ENCODE measurements around the gene TBC1D8. TPM values are rescaled to one million over a fixed set of nuclear protein-coding genes. Genes with fewer than 3 reads are reported as not detected.
A peak's percentile ranks its signal among the peaks of the same experiment; 100 is the strongest.

The TBC1D8 gene
- total RNA-seq, 4 donors from 2014 or later = 19.5 to 46.9 (median 24.8) TPM

DNA sequence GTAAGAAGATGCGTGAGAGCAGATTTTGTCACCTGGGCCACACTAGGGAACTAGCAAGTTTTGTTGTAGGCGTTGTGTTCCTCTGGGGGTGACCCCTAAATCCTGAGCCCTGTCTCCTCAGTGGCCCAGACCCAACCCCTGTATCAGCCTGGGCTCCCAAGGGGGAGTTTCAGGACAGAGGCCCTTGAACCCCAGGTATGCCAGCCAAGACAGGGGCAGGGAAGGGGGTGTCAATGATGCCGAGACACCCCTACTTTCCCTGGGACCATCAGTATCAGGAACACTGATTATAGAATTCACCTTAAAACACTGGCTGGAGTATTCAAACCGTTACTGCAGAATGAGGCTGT lies 188.2 kb downstream of the TBC1D8 start:
- Histone ChIP-seq H3K9me3 (no peaks in the 10 kb centered on the region), H3K4me1 (peaks cover 0 to 19% (median 10%) of the 10 kb centered on the region in 3 donors), H3K36me3 (peaks cover 0 to 40% (median 0%) of the 10 kb centered on the region in 3 donors), H3K27ac (no peak overlapping the region), H3K4me3 (no peak overlapping the region), H3K27me3 (no peaks in the 10 kb centered on the region)
- intact Hi-C loops (cut with DNase I) = no loop called here
- DNase-seq = no peak
- WGBS, 2 donors = 73 to 92% methylated on average over 2 to 3 of the region's 4 CpGs
- TF ChIP-seq, protein P1, sequence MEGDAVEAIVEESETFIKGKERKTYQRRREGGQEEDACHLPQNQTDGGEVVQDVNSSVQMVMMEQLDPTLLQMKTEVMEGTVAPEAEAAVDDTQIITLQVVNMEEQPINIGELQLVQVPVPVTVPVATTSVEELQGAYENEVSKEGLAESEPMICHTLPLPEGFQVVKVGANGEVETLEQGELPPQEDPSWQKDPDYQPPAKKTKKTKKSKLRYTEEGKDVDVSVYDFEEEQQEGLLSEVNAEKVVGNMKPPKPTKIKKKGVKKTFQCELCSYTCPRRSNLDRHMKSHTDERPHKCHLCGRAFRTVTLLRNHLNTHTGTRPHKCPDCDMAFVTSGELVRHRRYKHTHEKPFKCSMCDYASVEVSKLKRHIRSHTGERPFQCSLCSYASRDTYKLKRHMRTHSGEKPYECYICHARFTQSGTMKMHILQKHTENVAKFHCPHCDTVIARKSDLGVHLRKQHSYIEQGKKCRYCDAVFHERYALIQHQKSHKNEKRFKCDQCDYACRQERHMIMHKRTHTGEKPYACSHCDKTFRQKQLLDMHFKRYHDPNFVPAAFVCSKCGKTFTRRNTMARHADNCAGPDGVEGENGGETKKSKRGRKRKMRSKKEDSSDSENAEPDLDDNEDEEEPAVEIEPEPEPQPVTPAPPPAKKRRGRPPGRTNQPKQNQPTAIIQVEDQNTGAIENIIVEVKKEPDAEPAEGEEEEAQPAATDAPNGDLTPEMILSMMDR (IDR thresholded peaks at IDR 0.05) = no peak
- no peak for TF ChIP-seq POLR2A (IDR thresholded peaks at IDR 0.05)

DNA sequence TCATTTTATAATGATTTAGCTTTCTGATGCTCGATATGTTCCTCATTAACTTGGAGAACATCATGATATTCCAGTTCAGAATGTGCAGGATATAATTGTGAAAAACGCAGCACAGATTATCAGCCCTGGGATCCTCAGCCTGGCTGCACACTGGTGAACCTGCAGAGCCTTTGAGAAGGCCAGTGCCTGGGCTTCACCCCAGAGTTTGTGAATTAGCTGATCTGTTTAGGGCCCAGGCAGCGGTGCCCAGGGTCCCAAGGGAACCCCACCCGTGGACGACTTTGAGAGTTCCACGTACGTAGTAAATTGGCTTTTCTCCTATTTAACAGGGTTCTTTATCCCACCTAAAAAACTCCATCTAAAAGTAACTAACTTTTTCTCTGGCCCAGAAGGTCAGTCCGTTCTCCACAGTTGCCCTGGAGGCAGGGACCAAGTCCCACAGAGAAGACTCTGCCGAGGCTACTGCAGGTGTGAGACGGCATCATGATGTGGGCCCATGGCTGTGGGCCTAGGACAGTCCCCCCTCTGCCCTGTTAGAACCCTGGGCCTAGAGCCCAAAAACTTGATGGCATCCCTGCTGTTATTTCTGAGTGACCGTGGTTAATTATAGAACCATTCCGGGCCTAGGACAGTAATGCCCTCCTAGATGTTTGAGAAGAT lies 188.7 kb downstream of the TBC1D8 start:
- no peaks in the 10 kb centered on the region for H3K27me3 ChIP-seq
- WGBS, 2 donors = 89 to 92% methylated on average over 11 to 12 of the region's 12 CpGs
- no peak for DNase-seq
- no peak for TF ChIP-seq POLR2A (IDR thresholded peaks at IDR 0.05)
- TF ChIP-seq, protein P1 (IDR thresholded peaks at IDR 0.05) = no peak
- peaks cover 0 to 35% (median 0%) of the 10 kb centered on the region in 3 donors for H3K36me3 ChIP-seq
- H3K4me3 ChIP-seq = no peak overlapping the region
- intact Hi-C loops (cut with DNase I) = no loop called here
- no peak overlapping the region for H3K27ac ChIP-seq
- H3K9me3 ChIP-seq = no peaks in the 10 kb centered on the region
- peaks cover 0 to 24% (median 14%) of the 10 kb centered on the region in 3 donors for H3K4me1 ChIP-seq

- Histone ChIP-seq H3K4me1 (peaks cover 0 to 28% (median 14%) of the 10 kb centered on the region in 3 donors), H3K27ac (no peak overlapping the region), H3K4me3 (no peak overlapping the region), H3K36me3 (peaks cover 0 to 37% (median 0%) of the 10 kb centered on the region in 3 donors), H3K9me3 (no peaks in the 10 kb centered on the region), H3K27me3 (no peaks in the 10 kb centered on the region)
- no peak for DNase-seq
- intact Hi-C loops (cut with DNase I) = no loop called here
- 83 to 90% methylated on average over 2 to 3 of the region's 4 CpGs for WGBS, 2 donors
- TF ChIP-seq POLR2A (IDR thresholded peaks at IDR 0.05) = no peak
These were observed 190.5 kb downstream of the TBC1D8 start for GRCh38 chr2:100960688-100961087.

- peak overlapping the region in 1 of 4 donors; percentile 20 for H3K27ac ChIP-seq
- WGBS, 2 donors = 20 to 40% methylated on average over 6 of the region's 6 CpGs
- H3K27me3 ChIP-seq = no peaks in the 10 kb centered on the region
- no peak for TF ChIP-seq POLR2A (IDR thresholded peaks at IDR 0.05)
- TF ChIP-seq, protein P1 (IDR thresholded peaks at IDR 0.05) = no peak
- H3K36me3 ChIP-seq = peaks cover 0 to 29% (median 0%) of the 10 kb centered on the region in 3 donors
- H3K4me1 ChIP-seq = peaks cover 0 to 28% (median 14%) of the 10 kb centered on the region in 3 donors
- no peak for DNase-seq
- H3K9me3 ChIP-seq = no peaks in the 10 kb centered on the region
- H3K4me3 ChIP-seq = no peak overlapping the region
- intact Hi-C loops (cut with DNase I) = no loop called here
These were observed 191.8 kb downstream of the TBC1D8 start for GRCh38 chr2:100959225-100959880.

GRCh38 chr2:100957996-100958653 lies 193.1 kb downstream of the TBC1D8 start:
- intact Hi-C loops (cut with DNase I) = no loop called here
- WGBS, 2 donors = 42 to 57% methylated on average over 16 of the region's 16 CpGs

More at GRCh38 chr2:100957996-100958653, 193.1 kb downstream of the TBC1D8 start:
- no peaks in the 10 kb centered on the region for H3K27me3 ChIP-seq
- H3K27ac ChIP-seq = peak overlapping the region in 3 of 4 donors; percentile 20 to 42 (median 42)
- H3K4me3 ChIP-seq = no peak overlapping the region
- peaks cover 0 to 19% (median 0%) of the 10 kb centered on the region in 3 donors for H3K36me3 ChIP-seq
- no peaks in the 10 kb centered on the region for H3K9me3 ChIP-seq
- DNase-seq = no peak
- TF ChIP-seq, protein P1 (IDR thresholded peaks at IDR 0.05) = no peak
- TF ChIP-seq POLR2A (IDR thresholded peaks at IDR 0.05) = no peak
- peaks cover 0 to 28% (median 14%) of the 10 kb centered on the region in 3 donors for H3K4me1 ChIP-seq

Small RNA genes within 50 kb of the gene (small RNA-seq; reads per million reads assigned to genes)
- 0 reads per million in 4 donors for gene BBIP1P1

Other genes with a start within 250 kb of the TBC1D8 start
- 1,000 to 10,000 TPM in 3 of 4 donors, 100 to 1,000 TPM in 1; 638 to 2,401 (median 1,440) TPM for gene RPL31, start 149.1 kb downstream of the TBC1D8 start, total RNA-seq
- gene CNOT11, start 101.5 kb upstream of the TBC1D8 start, total RNA-seq = 10 to 100 TPM; 28.0 to 53.2 (median 41.8) TPM
- 100 to 1,000 TPM in 3 of 4 donors, 10 to 100 TPM in 1; 80.3 to 117 (median 110) TPM for gene RNF149, start 157.3 kb upstream of the TBC1D8 start, total RNA-seq
- 1 to 10 TPM in 2 of 4 donors, under 1 TPM in 2; 0.38 to 2.5 (median 1.3) TPM for gene CREG2, start 236.1 kb upstream of the TBC1D8 start, total RNA-seq

All from esophagus squamous epithelium (tissue), 5 donors.